Activated T-cell treated with anti-CD3 and anti-CD28 coated beads, Interleukin-2, amount 50 U/mL, for 72 hours (primary cell): Measurements from ENCODE around the gene ANTXR1. TPM values are rescaled to one million over a fixed set of nuclear protein-coding genes. Genes with fewer than 3 reads are reported as not detected.

Experiments
- ATAC-seq, 2 donors: fragments of 150-1000 bp; cut with Tn5 transposase; replicated peaks in 1 of 2; 2 replicates each; pipeline ENCODE4 v1.10.0; 2021; ENCODE audit warnings: moderate library complexity in 2 of 2, mild to moderate bottlenecking in 1 of 2
- DNase-seq, 2 donors: peaks; one replicate each; pipeline ENCODE4 v3.0.0; 2021 to 2022; ENCODE audit warnings: mixed read lengths in 1 of 2
- H3K27ac Mint-ChIP-seq: one replicate; pipeline ENCODE4 v1.8.0; 2022; ENCODE audit warnings: mild to moderate bottlenecking, moderate library complexity, mixed read lengths
- H3K27me3 Mint-ChIP-seq: one replicate; pipeline ENCODE4 v1.8.0; 2022; ENCODE audit warnings: low read depth, mixed read lengths
- H3K36me3 Mint-ChIP-seq, 2 donors: one replicate each; pipeline ENCODE4 v1.8.0; 2022; ENCODE audit warnings: mixed read lengths in 2 of 2, mild to moderate bottlenecking in 1 of 2; ENCODE audit not compliant: insufficient read depth in 2 of 2
- H3K4me1 Mint-ChIP-seq: one replicate; pipeline ENCODE4 v1.8.0; 2022; ENCODE audit warnings: low read depth, mixed read lengths
- H3K4me3 Mint-ChIP-seq, 2 donors: one replicate each; pipeline ENCODE4 v1.8.0; 2022; ENCODE audit warnings: mild to moderate bottlenecking in 2 of 2, mixed read lengths in 2 of 2, moderate library complexity in 2 of 2
- H3K9me3 Mint-ChIP-seq, 2 donors: one replicate each; pipeline ENCODE4 v1.8.0; 2022; ENCODE audit warnings: mixed read lengths in 2 of 2
- total RNA-seq, 2 donors: library from RNA; stranded (reverse); gene quantifications; one replicate each; pipeline ENCODE4 v1.2.3, GENCODE V29; 2022

The ANTXR1 gene
- total RNA-seq, 2 donors from 2014 or later: not detected

GRCh38 chr2:69210385-69210784, 197.4 kb downstream of the ANTXR1 start:
- ATAC-seq (no peak), DNase-seq (no peak)
- Mint-ChIP-seq H3K36me3 (no peaks in the 10 kb centered on the region), H3K27me3 (peaks cover 15% of the 10 kb centered on the region), H3K4me3 (no peak overlapping the region), H3K27ac (no peak overlapping the region), H3K9me3 (peaks cover 0 to 2% of the 10 kb centered on the region in 2 donors), H3K4me1 (no peaks in the 10 kb centered on the region)

GRCh38 chr2:69211048-69211447, 198.1 kb downstream of the ANTXR1 start:
- Mint-ChIP-seq H3K27ac (no peak overlapping the region), H3K4me1 (no peaks in the 10 kb centered on the region), H3K27me3 (peaks cover 15% of the 10 kb centered on the region), H3K36me3 (no peaks in the 10 kb centered on the region), H3K9me3 (peaks cover 0 to 2% of the 10 kb centered on the region in 2 donors), H3K4me3 (no peak overlapping the region)
- no peak for DNase-seq
- no peak for ATAC-seq

DNA sequence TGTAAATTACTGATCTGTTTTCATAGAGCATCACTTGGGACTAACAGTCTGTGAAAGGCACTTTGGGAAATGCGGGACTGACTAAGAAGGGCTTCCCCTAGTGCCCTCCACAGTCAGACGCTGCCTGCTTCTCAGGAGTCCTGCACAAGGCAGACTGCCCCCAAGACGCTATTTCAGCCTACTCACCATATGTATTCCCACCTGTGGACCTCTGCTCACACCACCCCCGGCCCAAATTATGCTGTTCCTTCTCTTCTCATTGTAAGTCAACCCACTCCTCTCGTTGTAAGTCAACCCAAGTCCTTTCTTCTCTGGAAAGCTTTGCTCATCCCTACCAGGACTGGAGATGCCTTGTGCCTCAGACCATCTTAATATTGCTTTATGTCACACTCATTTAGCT, 198.7 kb downstream of the ANTXR1 start:
- no peaks in the 10 kb centered on the region for H3K36me3 Mint-ChIP-seq
- DNase-seq (no peak), ATAC-seq (no peak)
- no peaks in the 10 kb centered on the region for H3K4me1 Mint-ChIP-seq
- no peak overlapping the region for H3K27ac Mint-ChIP-seq
- peaks cover 0 to 2% of the 10 kb centered on the region in 2 donors for H3K9me3 Mint-ChIP-seq
- no peak overlapping the region for H3K4me3 Mint-ChIP-seq
- H3K27me3 Mint-ChIP-seq: peaks cover 15% of the 10 kb centered on the region

DNA sequence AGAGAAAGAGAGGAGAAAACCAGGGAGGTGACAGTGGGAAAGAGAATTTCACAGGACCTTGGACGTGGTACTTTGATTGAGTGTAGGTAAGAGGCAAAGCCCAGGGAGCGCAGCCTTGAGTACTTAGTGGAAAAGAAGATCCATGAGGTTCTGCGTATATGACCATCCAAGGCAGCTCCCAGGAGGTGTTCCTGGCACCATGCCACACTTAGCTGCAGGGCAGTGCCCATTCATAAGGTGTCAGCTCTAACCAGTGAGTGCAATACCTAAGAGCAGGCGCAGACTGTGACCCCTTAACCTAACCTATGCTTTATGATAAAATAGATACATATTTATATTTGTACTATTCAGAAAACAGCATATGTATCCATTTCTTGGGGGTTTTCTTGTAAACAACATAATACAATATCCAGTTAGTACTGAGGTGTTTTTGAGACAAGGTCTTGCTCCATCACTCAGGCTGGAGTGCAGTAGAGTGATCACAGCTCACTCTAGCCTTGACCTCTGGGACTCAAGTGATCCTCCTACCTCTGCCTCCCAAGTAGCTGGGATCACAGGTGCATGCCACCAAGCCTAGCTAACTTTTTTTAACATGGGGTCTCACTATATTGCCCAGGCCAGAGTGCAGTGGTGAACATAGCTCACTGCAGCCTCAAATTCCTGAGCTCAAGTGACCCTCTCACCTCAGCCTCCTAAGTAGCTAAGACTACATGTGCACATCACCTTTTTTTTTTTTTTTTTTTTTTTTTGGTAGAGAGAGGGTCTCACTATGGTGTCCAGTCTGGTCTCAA, 199.5 kb downstream of the ANTXR1 start:
- ATAC-seq (no peak), DNase-seq (no peak)
- peaks cover 0 to 2% of the 10 kb centered on the region in 2 donors for H3K9me3 Mint-ChIP-seq
- no peaks in the 10 kb centered on the region for H3K4me1 Mint-ChIP-seq
- H3K27me3 Mint-ChIP-seq: peaks cover 10% of the 10 kb centered on the region
- H3K36me3 Mint-ChIP-seq: no peaks in the 10 kb centered on the region
- no peak overlapping the region for H3K27ac Mint-ChIP-seq
- H3K4me3 Mint-ChIP-seq: no peak overlapping the region

GRCh38 chr2:69213201-69213600, 200.2 kb downstream of the ANTXR1 start:
- Mint-ChIP-seq H3K36me3 (no peaks in the 10 kb centered on the region), H3K4me1 (no peaks in the 10 kb centered on the region), H3K27ac (no peak overlapping the region), H3K9me3 (no peaks in the 10 kb centered on the region), H3K27me3 (peaks cover 8% of the 10 kb centered on the region), H3K4me3 (no peak overlapping the region)
- ATAC-seq: no peak
- DNase-seq: no peak

DNA sequence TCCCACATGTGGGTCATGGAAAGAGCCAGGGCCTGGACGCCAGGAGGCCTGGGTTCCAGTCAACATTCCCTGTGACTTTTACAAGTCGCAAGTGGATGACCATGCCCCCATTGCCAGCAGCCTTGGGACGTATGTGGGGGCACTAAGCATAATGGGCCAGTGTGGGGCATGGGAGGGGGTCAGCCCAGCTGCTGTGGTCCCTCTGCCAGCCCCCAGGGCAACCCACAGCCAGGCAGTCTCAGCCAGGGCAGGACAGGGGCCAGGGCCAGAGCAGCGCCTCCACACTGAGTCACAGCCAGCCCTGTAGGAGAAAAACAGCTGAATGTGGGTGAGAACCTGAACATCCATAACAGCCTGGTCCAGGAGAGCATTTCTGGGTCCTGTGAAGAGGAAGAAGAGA, 200.8 kb downstream of the ANTXR1 start:
- no peak overlapping the region for H3K4me3 Mint-ChIP-seq
- no peaks in the 10 kb centered on the region for H3K9me3 Mint-ChIP-seq
- no peaks in the 10 kb centered on the region for H3K36me3 Mint-ChIP-seq
- H3K27ac Mint-ChIP-seq: no peak overlapping the region
- ATAC-seq (no peak), DNase-seq (no peak)
- H3K27me3 Mint-ChIP-seq: peaks cover 8% of the 10 kb centered on the region
- no peaks in the 10 kb centered on the region for H3K4me1 Mint-ChIP-seq

DNA sequence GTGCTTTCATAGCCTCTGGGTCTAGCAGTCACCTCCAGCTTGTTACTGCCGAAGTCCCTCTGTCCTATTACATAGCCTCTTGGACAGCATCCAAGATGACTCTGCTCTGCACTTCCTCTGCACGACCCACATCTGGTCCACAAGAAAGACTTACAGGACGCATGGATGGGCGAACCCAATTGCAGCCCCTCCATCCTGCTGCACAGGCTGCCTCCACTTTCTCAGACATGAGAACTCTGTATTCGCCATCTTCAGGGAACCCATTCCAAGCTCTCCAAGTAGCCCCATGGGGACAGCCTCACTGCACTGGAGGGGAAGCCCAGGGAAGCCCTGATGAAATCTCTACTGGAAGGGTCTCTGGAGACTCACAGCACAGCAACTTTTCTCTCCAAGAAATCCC, 201.9 kb downstream of the ANTXR1 start:
- peaks cover 8% of the 10 kb centered on the region for H3K27me3 Mint-ChIP-seq
- no peak overlapping the region for H3K4me3 Mint-ChIP-seq
- H3K27ac Mint-ChIP-seq: no peak overlapping the region
- H3K9me3 Mint-ChIP-seq: no peaks in the 10 kb centered on the region
- no peaks in the 10 kb centered on the region for H3K4me1 Mint-ChIP-seq
- ATAC-seq (no peak), DNase-seq (no peak)
- no peaks in the 10 kb centered on the region for H3K36me3 Mint-ChIP-seq

GRCh38 chr2:69216535-69217332, 203.8 kb downstream of the ANTXR1 start:
- DNase-seq: no peak
- Mint-ChIP-seq H3K27ac (no peak overlapping the region), H3K27me3 (peaks cover 8% of the 10 kb centered on the region), H3K9me3 (no peaks in the 10 kb centered on the region), H3K36me3 (no peaks in the 10 kb centered on the region), H3K4me3 (no peak overlapping the region), H3K4me1 (no peaks in the 10 kb centered on the region)
- no peak for ATAC-seq

GRCh38 chr2:69217333-69218080, 204.5 kb downstream of the ANTXR1 start:
- Mint-ChIP-seq H3K4me1 (no peaks in the 10 kb centered on the region), H3K4me3 (no peak overlapping the region), H3K36me3 (no peaks in the 10 kb centered on the region), H3K27ac (no peak overlapping the region), H3K9me3 (no peaks in the 10 kb centered on the region), H3K27me3 (peaks cover 13% of the 10 kb centered on the region)
- ATAC-seq (no peak), DNase-seq (no peak)

GRCh38 chr2:69221512-69221911, 208.5 kb downstream of the ANTXR1 start:
- no peak overlapping the region for H3K4me3 Mint-ChIP-seq
- no peak for ATAC-seq
- no peak for DNase-seq
- peaks cover 0 to 1% of the 10 kb centered on the region in 2 donors for H3K9me3 Mint-ChIP-seq
- H3K27me3 Mint-ChIP-seq: peaks cover 27% of the 10 kb centered on the region
- no peak overlapping the region for H3K27ac Mint-ChIP-seq
- H3K4me1 Mint-ChIP-seq: no peaks in the 10 kb centered on the region
- H3K36me3 Mint-ChIP-seq: no peaks in the 10 kb centered on the region

- ATAC-seq: no peak
- Mint-ChIP-seq H3K4me1 (no peaks in the 10 kb centered on the region), H3K9me3 (peaks cover 0 to 1% of the 10 kb centered on the region in 2 donors), H3K27me3 (peaks cover 27% of the 10 kb centered on the region), H3K27ac (no peak overlapping the region), H3K4me3 (no peak overlapping the region), H3K36me3 (no peaks in the 10 kb centered on the region)
- no peak for DNase-seq
These were observed 209.2 kb downstream of the ANTXR1 start for GRCh38 chr2:69221960-69222751.

DNA sequence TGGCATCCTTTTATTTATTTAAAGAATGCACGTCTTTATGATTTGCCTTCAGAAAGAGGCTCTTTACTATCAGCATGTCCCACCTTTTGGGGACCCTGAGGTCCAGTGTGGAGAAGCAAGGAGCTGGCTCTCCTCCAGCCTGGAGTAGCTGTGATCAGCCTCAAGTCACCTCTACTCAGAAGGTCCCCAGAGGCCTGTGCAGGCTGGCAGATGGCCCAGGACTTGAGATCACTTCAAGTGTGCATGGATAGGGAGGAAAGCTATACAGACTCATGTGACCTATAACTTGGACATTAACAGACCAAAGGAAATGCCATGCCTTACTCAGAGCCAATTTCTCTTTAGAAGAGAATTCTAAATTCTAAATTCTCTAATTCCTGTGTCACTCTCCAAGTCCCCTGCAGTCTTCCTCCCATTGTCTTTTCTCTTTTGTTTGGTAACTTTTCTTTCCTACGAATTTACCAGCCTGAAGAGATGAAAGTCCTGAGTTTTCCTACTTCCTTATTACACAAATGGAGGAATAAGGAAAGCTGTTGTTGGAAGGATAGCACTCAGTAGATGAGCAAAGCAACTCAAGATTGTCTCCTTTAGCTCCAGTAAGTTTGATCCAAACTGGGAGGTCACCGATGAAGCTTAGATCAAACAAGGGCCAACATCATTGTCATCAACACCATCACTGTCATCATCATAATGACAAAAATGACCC, 210.1 kb downstream of the ANTXR1 start:
- H3K4me3 Mint-ChIP-seq: no peak overlapping the region
- H3K9me3 Mint-ChIP-seq: peaks cover 0 to 1% of the 10 kb centered on the region in 2 donors
- no peaks in the 10 kb centered on the region for H3K36me3 Mint-ChIP-seq
- no peak for ATAC-seq
- H3K4me1 Mint-ChIP-seq: no peaks in the 10 kb centered on the region
- no peak overlapping the region for H3K27ac Mint-ChIP-seq
- H3K27me3 Mint-ChIP-seq: peaks cover 27% of the 10 kb centered on the region
- no peak for DNase-seq
